Measurements from ENCODE around the gene BTBD7.

Gene BTBD7

DNA sequence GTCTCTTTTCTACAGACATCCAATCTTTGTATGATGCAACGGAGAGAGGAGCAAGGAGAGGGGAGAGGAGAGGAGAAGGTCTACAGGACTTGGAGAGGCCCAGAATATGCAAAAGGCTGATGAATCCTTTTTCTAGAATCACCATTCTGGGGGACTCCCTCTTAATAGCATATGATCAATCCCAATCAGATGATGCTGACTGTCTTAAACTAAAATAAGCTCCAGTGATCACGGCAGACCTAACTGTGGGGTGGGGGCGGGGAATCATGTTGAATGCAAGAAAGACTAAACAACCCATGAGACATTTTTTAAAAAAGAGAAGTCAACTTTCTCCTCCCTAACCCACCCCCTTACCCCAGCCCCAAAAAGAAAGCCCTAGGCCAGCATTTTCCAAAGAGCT is 33.4 kb downstream of the BTBD7 start:
- Mint-ChIP-seq H3K9me3 (no peaks in the 10 kb centered on the region), H3K4me3 (no peak overlapping the region), H3K27me3 (ENCODE audit: low read depth, poor library complexity) (no peaks in the 10 kb centered on the region), H3K4me1 (peaks cover 25% of the 10 kb centered on the region), H3K27ac (peak overlapping the region; percentile 85), H3K36me3 (ENCODE audit: low read depth) (peaks cover 9% of the 10 kb centered on the region)
- TF ChIP-seq, protein P1, sequence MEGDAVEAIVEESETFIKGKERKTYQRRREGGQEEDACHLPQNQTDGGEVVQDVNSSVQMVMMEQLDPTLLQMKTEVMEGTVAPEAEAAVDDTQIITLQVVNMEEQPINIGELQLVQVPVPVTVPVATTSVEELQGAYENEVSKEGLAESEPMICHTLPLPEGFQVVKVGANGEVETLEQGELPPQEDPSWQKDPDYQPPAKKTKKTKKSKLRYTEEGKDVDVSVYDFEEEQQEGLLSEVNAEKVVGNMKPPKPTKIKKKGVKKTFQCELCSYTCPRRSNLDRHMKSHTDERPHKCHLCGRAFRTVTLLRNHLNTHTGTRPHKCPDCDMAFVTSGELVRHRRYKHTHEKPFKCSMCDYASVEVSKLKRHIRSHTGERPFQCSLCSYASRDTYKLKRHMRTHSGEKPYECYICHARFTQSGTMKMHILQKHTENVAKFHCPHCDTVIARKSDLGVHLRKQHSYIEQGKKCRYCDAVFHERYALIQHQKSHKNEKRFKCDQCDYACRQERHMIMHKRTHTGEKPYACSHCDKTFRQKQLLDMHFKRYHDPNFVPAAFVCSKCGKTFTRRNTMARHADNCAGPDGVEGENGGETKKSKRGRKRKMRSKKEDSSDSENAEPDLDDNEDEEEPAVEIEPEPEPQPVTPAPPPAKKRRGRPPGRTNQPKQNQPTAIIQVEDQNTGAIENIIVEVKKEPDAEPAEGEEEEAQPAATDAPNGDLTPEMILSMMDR (IDR thresholded peaks at IDR 0.05), result no peak
- DNase-seq, result no peak

DNA sequence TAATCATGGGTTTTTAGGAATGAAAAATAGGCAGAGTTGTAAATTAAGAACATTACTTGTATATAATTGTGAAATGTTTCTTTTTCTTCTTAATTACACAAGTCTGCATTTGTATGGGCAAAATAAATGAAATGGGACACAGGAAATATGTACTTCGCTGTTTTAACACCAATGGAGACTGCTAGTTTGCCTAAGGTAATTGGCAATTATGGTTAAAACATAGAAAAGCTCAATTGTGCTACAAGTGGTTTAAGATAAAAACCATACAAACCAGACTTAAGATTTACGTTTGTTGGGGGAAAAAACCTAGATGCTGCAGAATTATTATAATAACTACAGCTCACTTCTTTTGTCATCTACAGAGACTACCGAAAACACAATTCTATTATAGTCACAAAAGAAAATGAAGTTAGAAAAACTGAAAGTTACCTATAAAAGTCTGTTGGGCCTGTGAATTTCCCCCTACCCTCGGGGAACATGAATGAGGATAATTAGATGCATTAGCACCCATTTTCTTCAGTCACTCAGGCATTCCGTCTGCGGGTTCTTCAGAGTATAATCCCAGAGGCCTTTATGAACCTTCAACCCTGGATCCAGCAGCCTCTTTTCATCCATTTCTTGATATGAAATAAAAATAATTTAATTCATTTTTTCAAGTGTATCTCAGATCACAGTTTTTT is 37.2 kb downstream of the BTBD7 start:
- Mint-ChIP-seq H3K4me1 (peaks cover 20% of the 10 kb centered on the region), H3K9me3 (no peaks in the 10 kb centered on the region), H3K27ac (peak overlapping the region; percentile 61), H3K4me3 (no peak overlapping the region), H3K36me3 (ENCODE audit: low read depth) (peaks cover 28% of the 10 kb centered on the region), H3K27me3 (ENCODE audit: low read depth, poor library complexity) (no peaks in the 10 kb centered on the region)
- TF ChIP-seq, protein P1 (IDR thresholded peaks at IDR 0.05), result no peak
- DNase-seq, result no peak

DNA sequence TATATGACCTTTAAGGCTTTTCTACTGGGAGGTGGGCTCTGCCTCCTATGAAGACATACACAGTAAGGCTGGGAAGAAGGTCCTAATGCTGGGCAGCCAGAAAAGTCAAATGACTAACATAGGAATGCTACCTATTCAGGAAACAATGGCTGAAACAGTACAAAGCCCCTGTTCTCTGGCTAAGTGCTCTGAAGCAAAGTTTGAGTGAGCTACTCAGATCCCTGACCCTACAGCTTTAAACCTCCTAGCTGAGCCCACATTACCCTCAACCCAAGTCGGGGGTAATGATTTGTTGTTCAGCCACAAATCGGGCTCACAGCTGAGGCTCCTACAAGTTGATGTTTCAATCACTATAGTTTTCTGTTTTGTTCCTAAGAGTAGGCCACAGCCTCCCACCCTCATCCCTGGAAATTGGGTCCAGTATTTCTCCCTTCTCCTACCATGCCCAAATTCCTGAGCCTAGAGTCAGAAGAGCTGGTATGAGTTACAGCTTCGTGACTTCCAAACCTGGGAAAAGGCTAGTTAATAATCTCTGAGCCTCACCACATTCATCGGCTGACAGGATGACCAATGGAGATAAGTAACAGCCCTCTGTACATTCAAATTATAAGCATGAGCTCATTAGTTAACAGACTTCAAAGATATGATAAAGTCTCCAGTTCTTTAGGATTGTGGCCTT is 46.5 kb downstream of the BTBD7 start:
- no peaks in the 10 kb centered on the region for H3K9me3 Mint-ChIP-seq
- no peak overlapping the region for H3K4me3 Mint-ChIP-seq
- H3K27me3 Mint-ChIP-seq (ENCODE audit: low read depth, poor library complexity), result peaks cover 4% of the 10 kb centered on the region
- H3K36me3 Mint-ChIP-seq (ENCODE audit: low read depth), result peaks cover 16% of the 10 kb centered on the region
- peak overlapping the region; percentile 90 for H3K27ac Mint-ChIP-seq
- no peak for DNase-seq
- TF ChIP-seq, protein P1 (IDR thresholded peaks at IDR 0.05), result no peak
- no peaks in the 10 kb centered on the region for H3K4me1 Mint-ChIP-seq

DNA sequence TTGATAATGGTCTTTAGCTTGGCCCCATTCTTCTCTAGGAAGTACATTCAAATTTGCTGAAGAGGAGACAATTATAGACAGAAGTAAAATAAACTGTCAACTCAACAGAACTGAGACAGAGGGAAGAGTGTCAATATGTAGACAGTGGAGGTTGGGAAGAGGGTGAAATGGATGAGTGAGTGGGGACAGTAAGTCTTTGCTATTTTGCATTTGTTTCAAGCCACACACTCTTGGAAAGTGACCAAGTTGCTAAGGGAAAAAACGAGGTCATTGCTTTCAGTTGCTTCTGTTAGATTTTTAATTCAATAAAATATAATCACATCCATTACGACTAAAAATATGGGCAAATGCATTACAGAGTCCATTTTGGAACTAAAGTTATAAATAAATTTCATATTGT is 47.8 kb downstream of the BTBD7 start:
- peaks cover 4% of the 10 kb centered on the region for H3K27me3 Mint-ChIP-seq (ENCODE audit: low read depth, poor library complexity)
- H3K9me3 Mint-ChIP-seq, result no peaks in the 10 kb centered on the region
- DNase-seq, result no peak
- H3K4me3 Mint-ChIP-seq, result no peak overlapping the region
- no peak overlapping the region for H3K27ac Mint-ChIP-seq
- H3K4me1 Mint-ChIP-seq, result no peaks in the 10 kb centered on the region
- H3K36me3 Mint-ChIP-seq (ENCODE audit: low read depth), result peaks cover 14% of the 10 kb centered on the region
- TF ChIP-seq, protein P1 (IDR thresholded peaks at IDR 0.05), result no peak

DNA sequence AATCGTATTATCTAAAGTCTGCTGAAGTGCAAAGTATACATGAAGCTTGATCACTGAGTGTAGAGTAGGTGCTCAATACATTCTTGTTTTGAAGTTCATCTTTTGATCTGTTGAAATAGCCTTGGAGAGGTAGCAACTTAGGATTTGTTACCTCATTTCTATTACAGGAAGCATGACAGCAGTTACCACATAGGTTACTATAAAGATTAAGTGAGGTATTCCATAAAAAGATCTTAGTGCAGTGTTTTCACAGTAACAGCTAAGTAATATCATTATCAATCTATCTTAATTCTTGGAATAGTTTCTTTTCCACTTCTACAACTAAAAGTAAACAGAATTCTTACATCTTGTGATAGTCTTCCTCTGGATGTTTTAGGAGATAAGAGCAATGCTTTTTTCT is 50.9 kb downstream of the BTBD7 start:
- Mint-ChIP-seq H3K9me3 (no peaks in the 10 kb centered on the region), H3K4me1 (peaks cover 14% of the 10 kb centered on the region), H3K27ac (no peak overlapping the region), H3K27me3 (ENCODE audit: low read depth, poor library complexity) (no peaks in the 10 kb centered on the region), H3K36me3 (ENCODE audit: low read depth) (peaks cover 15% of the 10 kb centered on the region), H3K4me3 (no peak overlapping the region)
- TF ChIP-seq, protein P1 (IDR thresholded peaks at IDR 0.05), result no peak
- no peak for DNase-seq

DNA sequence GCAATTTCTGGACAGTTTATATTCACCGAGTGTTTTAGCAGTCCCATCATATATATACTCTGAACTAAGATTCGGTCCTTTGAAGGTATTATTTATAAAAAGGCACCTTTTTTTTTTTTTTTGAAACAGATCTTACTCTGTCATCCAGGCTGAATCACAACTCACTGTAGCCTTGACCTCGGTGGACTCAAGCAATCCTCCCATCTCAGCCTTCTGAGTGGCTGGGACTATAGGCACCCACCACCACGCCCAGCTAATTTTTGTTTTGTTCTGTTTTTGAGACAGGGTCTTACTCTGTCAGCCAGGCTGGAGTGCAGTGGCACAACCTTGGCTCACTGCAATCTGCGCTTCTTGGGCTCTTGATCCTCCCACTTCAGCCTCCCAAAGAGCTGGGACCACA is 52.1 kb downstream of the BTBD7 start:
- no peak for DNase-seq
- peaks cover 24% of the 10 kb centered on the region for H3K36me3 Mint-ChIP-seq (ENCODE audit: low read depth)
- TF ChIP-seq, protein P1 (IDR thresholded peaks at IDR 0.05), result no peak
- no peaks in the 10 kb centered on the region for H3K27me3 Mint-ChIP-seq (ENCODE audit: low read depth, poor library complexity)
- H3K4me3 Mint-ChIP-seq, result no peak overlapping the region
- no peaks in the 10 kb centered on the region for H3K9me3 Mint-ChIP-seq
- peaks cover 24% of the 10 kb centered on the region for H3K4me1 Mint-ChIP-seq
- no peak overlapping the region for H3K27ac Mint-ChIP-seq

Data from nephron progenitor cell (in vitro differentiated cells).